PC-9 (cell line): ENCODE data around the gene PRKCA.

Experiments
- CTCF ChIP-seq: fragments of 200-600 bp; sonication (generic); conservative IDR thresholded peaks from 2 replicates; pipeline ENCODE4 v1.6.1; 2017; ENCODE audit warnings: mixed run types, antibody characterized with exemption, mild to moderate bottlenecking, moderate library complexity
- EZH2 ChIP-seq: fragments of 200-600 bp; sonication (generic); IDR thresholded peaks from 2 replicates; pipeline ENCODE4 v1.8.0; 2017; ENCODE audit warnings: antibody characterized with exemption, low read depth

DNA sequence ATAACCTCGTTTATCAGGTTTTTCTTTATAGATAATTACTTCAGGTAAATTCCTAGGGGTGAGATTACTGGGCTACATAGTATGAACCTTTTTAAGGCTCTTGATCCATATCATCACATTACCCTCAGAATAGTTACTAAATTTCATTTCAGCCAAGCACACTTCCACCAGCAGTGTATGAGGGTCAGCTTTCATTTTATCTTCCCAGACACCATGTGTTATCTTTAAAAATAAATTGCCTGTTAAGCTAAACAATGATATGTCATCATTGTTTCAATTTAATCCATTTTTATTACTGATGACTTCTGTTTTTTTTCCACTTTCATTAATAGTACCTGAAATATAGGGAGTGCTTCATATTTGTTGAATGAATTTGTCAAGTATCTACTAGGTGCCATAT, 33.4 kb downstream of the PRKCA start:
- TF ChIP-seq CTCF (no peak), EZH2 (no peak)
